ENCODE data around the gene RRAGD.

Gene RRAGD

DNA sequence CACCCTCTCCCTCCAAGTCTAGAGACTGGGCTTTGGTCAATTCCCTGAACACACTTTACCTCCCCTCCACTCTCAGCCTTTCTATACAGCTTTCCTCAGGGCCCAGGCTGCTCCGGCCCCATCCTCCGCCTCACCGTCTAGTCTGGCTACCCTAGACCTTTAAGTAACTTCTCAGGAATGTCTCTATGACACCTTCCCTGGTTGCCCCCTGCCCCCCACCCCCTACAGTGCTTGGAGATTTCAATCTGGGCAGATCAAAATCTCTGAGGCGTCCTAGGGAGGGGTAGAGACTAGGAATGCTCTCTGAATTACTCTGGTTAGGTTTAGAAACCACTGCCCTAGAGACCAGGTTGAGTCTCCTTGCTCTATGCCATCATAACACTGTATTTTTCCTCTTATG lies 65.6 kb downstream of the RRAGD start:
- Histone ChIP-seq H3K9me3 (ENCODE audit: insufficient read depth, low read depth, low read length) (no peaks in the 10 kb centered on the region), H4K20me1 (ENCODE audit: insufficient read depth, low read length, poor library complexity, severe bottlenecking) (peaks cover 66% of the 10 kb centered on the region), H3K9ac (ENCODE audit: low read depth, low read length, poor library complexity, severe bottlenecking) (no peak overlapping the region), H3F3A (ENCODE audit: low read depth) (peaks cover 2% of the 10 kb centered on the region; the same call in 1 of the 2 replicates), H3K4me3 (ENCODE audit: low read length, poor library complexity, severe bottlenecking) (peak overlapping the region; percentile 33), H3K79me2 (ENCODE audit: insufficient read depth, low read length) (peaks cover 93% of the 10 kb centered on the region), H2AFZ (ENCODE audit: low read length) (no peak overlapping the region), H3K36me3 (ENCODE audit: insufficient read depth, low read length) (peaks cover 10% of the 10 kb centered on the region; the same call in 1 of the 2 replicates), H3K9me2 (replicated peaks; ENCODE audit: low read depth, low read length) (no peaks in the 10 kb centered on the region), H3K27me3 (ENCODE audit: insufficient read depth, low read length, poor library complexity, severe bottlenecking) (no peaks in the 10 kb centered on the region), H3K4me1 (ENCODE audit: insufficient read depth, low read length, poor library complexity, severe bottlenecking) (peaks cover 54% of the 10 kb centered on the region), H3K4me2 (ENCODE audit: low read depth, low read length, poor library complexity, severe bottlenecking) (peak overlapping the region; percentile 88)
- TF ChIP-seq, protein P1, sequence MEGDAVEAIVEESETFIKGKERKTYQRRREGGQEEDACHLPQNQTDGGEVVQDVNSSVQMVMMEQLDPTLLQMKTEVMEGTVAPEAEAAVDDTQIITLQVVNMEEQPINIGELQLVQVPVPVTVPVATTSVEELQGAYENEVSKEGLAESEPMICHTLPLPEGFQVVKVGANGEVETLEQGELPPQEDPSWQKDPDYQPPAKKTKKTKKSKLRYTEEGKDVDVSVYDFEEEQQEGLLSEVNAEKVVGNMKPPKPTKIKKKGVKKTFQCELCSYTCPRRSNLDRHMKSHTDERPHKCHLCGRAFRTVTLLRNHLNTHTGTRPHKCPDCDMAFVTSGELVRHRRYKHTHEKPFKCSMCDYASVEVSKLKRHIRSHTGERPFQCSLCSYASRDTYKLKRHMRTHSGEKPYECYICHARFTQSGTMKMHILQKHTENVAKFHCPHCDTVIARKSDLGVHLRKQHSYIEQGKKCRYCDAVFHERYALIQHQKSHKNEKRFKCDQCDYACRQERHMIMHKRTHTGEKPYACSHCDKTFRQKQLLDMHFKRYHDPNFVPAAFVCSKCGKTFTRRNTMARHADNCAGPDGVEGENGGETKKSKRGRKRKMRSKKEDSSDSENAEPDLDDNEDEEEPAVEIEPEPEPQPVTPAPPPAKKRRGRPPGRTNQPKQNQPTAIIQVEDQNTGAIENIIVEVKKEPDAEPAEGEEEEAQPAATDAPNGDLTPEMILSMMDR (conservative IDR thresholded peaks at IDR 0.05; ENCODE audit: low read length) = no peak
- no peak for TF ChIP-seq EZH2phosphoT487 (IDR thresholded peaks at IDR 0.05; ENCODE audit: borderline replicate concordance)

DNA sequence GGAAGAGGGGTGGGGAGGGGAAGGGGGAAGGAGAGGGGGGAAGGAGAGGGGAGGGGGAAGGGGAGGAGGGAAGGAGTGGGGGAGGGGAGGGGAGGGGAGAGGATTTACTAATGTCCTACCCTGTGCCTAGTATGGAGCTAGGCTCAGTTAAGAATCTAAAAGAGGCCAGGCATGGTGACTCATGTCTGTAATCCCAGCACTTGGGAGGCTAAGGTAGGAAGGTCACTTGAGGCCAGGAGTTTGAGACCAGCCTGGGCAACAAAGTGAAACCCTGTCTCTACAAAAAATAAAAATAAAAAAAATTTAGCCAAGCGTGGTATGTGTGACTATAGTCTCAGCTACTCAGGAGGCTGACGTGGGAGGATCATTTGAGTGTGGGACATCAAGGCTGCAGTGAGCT lies 72.5 kb downstream of the RRAGD start:
- no peak overlapping the region for H3K4me2 ChIP-seq (ENCODE audit: low read depth, low read length, poor library complexity, severe bottlenecking)
- no peak overlapping the region for H3K4me3 ChIP-seq (ENCODE audit: low read length, poor library complexity, severe bottlenecking)
- H3K79me2 ChIP-seq (ENCODE audit: insufficient read depth, low read length) = peaks cover 32% of the 10 kb centered on the region
- H4K20me1 ChIP-seq (ENCODE audit: insufficient read depth, low read length, poor library complexity, severe bottlenecking) = peaks cover 24% of the 10 kb centered on the region
- H3K9me3 ChIP-seq (ENCODE audit: insufficient read depth, low read depth, low read length) = no peaks in the 10 kb centered on the region
- H3K4me1 ChIP-seq (ENCODE audit: insufficient read depth, low read length, poor library complexity, severe bottlenecking) = peaks cover 3% of the 10 kb centered on the region
- H3K27me3 ChIP-seq (ENCODE audit: insufficient read depth, low read length, poor library complexity, severe bottlenecking) = no peaks in the 10 kb centered on the region
- H3K9me2 ChIP-seq (replicated peaks; ENCODE audit: low read depth, low read length) = no peaks in the 10 kb centered on the region
- no peak overlapping the region for H3K9ac ChIP-seq (ENCODE audit: low read depth, low read length, poor library complexity, severe bottlenecking)
- H3F3A ChIP-seq (ENCODE audit: low read depth) = no peaks in the 10 kb centered on the region; the same call in 1 of the 2 replicates
- peaks cover 58% of the 10 kb centered on the region for H3K36me3 ChIP-seq (ENCODE audit: insufficient read depth, low read length)
- H2AFZ ChIP-seq (ENCODE audit: low read length) = no peak overlapping the region
- TF ChIP-seq, protein P1 (conservative IDR thresholded peaks at IDR 0.05; ENCODE audit: low read length) = no peak
- TF ChIP-seq EZH2phosphoT487 (IDR thresholded peaks at IDR 0.05; ENCODE audit: borderline replicate concordance) = no peak

DNA sequence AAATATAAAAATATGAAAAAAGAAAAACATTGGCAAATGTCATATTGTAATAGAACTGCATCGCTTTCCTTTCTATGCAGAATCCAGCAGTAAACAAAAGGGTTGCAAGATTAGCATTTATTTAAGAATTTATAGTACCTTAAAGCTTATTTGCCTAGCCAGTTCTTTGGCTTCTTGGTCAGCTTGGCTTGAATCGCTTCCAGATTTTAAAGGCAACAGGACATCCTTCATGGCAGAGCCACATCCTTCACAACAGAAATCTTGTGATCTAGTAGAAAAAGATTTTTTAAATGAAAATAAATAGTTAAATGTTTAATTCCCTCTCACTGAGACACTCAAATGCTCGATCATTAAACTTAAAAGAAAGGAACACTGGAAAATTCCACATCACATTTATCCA lies 76.9 kb downstream of the RRAGD start:
- Histone ChIP-seq H3K4me3 (ENCODE audit: low read length, poor library complexity, severe bottlenecking) (no peak overlapping the region), H3K4me1 (ENCODE audit: insufficient read depth, low read length, poor library complexity, severe bottlenecking) (no peaks in the 10 kb centered on the region), H3K9ac (ENCODE audit: low read depth, low read length, poor library complexity, severe bottlenecking) (no peak overlapping the region), H3K79me2 (ENCODE audit: insufficient read depth, low read length) (peaks cover 2% of the 10 kb centered on the region; the same call in 1 of the 2 replicates), H4K20me1 (ENCODE audit: insufficient read depth, low read length, poor library complexity, severe bottlenecking) (peaks cover 4% of the 10 kb centered on the region), H3F3A (ENCODE audit: low read depth) (no peaks in the 10 kb centered on the region; the same call in 1 of the 2 replicates), H3K4me2 (ENCODE audit: low read depth, low read length, poor library complexity, severe bottlenecking) (no peak overlapping the region), H3K9me3 (ENCODE audit: insufficient read depth, low read depth, low read length) (no peaks in the 10 kb centered on the region), H3K27me3 (ENCODE audit: insufficient read depth, low read length, poor library complexity, severe bottlenecking) (no peaks in the 10 kb centered on the region), H2AFZ (ENCODE audit: low read length) (no peak overlapping the region), H3K36me3 (ENCODE audit: insufficient read depth, low read length) (peaks cover 69% of the 10 kb centered on the region), H3K9me2 (replicated peaks; ENCODE audit: low read depth, low read length) (no peaks in the 10 kb centered on the region)
- no peak for TF ChIP-seq EZH2phosphoT487 (IDR thresholded peaks at IDR 0.05; ENCODE audit: borderline replicate concordance)
- TF ChIP-seq, protein P1 (conservative IDR thresholded peaks at IDR 0.05; ENCODE audit: low read length) = no peak
